ENCODE measurements around the gene LENG1.

- TF ChIP-seq EZH2 (IDR thresholded peaks at IDR 0.05; ENCODE audit: insufficient read depth, poor library complexity, severe bottlenecking) (no peak), EZH2phosphoT487 (IDR thresholded peaks at IDR 0.05; ENCODE audit: insufficient read depth, low read depth) (no peak)
Observed at GRCh38 chr19:54156490-54156889, 3.0 kb downstream of the LENG1 start.

Data from GM23248 (cell line).